ENCODE results near the gene CAMSAP1.

GRCh38 chr9:135805422-135806022 lies 101.8 kb downstream of the CAMSAP1 start:
- TF ChIP-seq CTCF (conservative IDR thresholded peaks at IDR 0.05) = no peak
- TF ChIP-seq EZH2 (IDR thresholded peaks at IDR 0.05; ENCODE audit: low read depth) = no peak

Data from PC-9 (cell line).